Bone marrow (tissue), 2 donors: ENCODE measurements around the gene CRELD2.
"Not testable (repeated sequence)": the region's sequence is repeated elsewhere in the genome, so short reads cannot be mapped to it uniquely, and the experiment has no call there.

ENCODE experiments used
- DNase-seq, 2 donors: peaks; one replicate each; lab custom pipeline; 2025; lab: John Stamatoyannopoulos, UW

CRELD2 gene

GRCh38 chr22:49945042-49945794 is 26.8 kb downstream of the CRELD2 start:
- not testable (repeated sequence) for DNase-seq

- no peak for DNase-seq
Observed at GRCh38 chr22:49946612-49947295, 28.3 kb downstream of the CRELD2 start.

DNA sequence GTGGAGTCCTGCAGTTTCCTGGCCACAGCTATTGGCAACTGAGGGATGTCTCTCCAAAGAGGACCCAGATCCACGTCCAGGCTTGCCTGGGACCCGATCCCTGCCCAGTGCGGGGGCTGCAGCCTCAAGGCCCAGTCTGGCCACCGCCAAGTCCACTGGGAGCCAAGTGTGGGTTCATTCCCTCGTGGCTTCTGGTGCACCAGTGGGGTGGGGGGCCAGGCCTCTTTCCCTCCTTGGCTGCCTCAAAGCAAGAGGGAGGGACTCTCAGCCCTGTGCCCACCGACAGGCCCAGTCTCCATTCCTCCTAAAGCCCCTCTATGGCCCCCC is 28.8 kb downstream of the CRELD2 start:
- DNase-seq = no peak

DNA sequence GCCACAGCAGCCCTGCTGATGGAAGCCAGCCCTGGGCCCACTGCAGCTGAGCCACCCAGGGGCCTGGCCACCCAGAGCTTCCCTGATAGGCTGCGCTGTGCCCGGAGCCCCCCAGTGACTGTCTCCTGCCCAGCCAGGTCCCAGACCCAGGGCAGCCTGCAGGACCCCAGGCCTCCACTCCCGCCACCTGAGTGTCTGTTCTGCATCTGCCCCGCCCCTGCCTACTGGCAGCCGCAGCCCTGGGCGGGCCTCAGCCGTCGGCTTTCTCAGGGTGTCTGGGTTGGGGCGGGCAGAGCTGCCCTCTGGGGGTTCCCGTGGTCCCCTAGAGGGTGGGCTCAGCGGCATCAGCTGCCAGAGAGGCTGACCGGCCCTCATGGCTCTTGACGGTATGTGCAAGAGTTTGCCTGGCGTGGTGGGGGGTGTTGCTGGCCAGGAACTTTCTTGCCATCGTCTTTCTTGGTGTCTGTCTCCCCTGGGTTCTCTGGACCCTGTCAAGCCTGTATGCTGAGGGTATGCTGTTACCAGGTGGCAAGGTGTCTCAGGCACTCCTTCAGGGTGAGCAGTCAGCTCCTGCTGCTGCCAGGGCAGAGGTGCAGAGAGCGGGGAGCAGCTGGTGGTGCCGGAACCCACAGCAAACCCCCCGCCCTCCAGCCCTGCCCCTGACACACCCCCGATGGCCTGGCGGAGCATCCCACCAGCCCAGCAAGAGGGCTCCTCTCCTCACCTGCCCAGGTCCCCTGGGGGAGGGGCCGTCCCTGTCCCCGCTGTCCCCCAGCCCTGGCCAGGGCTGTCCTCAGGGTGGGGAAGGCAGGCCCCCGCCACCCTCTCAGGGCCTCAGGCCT is 29.9 kb downstream of the CRELD2 start:
- DNase-seq = no peak

DNA sequence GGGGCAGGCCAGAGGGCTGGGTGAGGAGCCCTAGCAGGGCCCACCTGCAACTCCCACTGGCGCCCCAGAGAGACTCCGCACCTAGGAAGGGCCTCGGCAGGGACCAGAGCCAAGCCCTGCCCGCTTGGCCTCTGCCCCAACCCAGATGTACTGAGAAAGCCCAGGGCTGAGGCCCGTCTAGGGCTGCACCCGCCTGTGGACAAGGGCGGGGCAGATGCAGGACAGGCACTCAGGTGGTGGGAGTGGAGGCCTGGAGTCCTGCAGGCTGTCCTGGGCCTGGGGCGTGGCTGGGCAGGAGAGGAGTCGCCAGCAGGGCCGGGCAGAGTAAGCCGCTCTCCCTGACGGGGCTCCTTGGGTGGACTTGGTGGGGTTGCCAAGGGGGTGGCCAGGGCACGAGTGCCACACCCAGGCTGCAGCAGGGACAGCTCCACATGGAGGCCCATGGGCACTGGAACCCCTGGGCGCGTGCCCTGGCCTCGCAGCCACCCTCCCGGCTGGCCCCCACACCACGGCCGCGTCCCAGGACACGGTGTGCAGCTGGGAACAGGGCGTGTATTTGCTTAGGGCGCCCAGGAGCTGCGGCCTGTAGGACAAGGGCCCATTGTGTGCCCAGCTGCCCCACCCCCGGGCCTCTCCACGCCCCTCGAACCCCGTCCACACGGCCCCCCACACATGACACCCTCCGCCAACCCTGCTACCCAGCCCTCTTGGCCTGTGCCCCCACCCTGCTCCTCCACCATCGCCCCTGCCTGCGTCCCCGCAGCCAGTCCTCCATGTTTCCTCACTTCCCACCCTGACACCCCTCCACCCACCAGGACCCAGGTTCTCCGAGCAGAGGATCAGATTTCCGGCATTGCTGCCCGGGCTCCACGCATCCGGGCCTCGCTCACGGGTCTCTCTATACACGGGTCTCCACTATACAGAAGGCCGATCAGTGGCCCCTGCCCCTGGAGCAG is 30.8 kb downstream of the CRELD2 start:
- DNase-seq = no peak

GRCh38 chr22:49949914-49950292 is 31.5 kb downstream of the CRELD2 start:
- no peak for DNase-seq

DNA sequence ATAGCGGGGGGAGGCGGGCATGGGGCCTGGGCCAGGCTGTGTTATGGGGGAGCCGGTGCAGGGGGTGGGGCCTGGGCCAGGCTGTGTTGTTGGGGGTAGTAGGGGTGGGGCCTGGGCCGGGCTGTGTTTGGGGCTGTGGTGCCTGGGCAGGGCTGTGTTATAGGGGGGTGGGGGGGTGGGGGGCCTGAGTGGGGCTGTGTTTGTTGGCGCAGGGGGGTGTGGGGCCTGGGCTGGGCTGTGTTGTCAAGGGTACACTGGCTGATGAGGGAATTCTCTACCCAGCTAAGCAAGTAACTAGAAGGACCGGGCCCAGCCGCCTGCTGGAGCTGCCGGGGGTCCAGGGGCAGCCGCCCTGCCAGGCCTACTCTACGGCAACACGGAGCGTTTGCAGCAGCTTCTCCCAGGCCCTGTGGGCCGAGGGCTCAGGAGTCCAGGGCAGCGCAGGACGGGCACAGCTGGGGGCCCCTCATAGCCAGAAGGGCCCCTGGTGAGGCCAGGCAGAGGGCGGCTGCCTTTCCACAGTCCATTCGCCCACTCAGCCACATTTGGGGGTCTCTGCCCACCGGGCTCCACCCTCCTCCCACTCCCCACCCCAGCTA is 32.1 kb downstream of the CRELD2 start:
- DNase-seq = no peak

GRCh38 chr22:49951000-49951677 is 32.7 kb downstream of the CRELD2 start:
- DNase-seq = no peak

DNA sequence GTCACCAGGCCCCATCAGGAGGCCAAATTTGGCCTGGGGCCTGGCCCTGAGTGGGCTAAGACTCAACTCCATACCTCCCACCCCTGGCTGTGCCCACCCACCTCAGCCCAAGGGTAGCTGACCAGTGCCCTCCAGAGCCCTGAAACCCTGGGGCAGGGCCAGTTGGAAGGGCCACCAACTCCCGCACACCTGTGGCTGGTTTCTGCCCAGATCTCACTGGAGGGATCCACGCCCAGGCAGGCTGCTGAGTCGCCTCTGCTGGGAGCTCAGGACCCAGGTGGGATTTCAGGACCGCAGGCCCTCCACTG is 33.2 kb downstream of the CRELD2 start:
- DNase-seq = no peak

DNA sequence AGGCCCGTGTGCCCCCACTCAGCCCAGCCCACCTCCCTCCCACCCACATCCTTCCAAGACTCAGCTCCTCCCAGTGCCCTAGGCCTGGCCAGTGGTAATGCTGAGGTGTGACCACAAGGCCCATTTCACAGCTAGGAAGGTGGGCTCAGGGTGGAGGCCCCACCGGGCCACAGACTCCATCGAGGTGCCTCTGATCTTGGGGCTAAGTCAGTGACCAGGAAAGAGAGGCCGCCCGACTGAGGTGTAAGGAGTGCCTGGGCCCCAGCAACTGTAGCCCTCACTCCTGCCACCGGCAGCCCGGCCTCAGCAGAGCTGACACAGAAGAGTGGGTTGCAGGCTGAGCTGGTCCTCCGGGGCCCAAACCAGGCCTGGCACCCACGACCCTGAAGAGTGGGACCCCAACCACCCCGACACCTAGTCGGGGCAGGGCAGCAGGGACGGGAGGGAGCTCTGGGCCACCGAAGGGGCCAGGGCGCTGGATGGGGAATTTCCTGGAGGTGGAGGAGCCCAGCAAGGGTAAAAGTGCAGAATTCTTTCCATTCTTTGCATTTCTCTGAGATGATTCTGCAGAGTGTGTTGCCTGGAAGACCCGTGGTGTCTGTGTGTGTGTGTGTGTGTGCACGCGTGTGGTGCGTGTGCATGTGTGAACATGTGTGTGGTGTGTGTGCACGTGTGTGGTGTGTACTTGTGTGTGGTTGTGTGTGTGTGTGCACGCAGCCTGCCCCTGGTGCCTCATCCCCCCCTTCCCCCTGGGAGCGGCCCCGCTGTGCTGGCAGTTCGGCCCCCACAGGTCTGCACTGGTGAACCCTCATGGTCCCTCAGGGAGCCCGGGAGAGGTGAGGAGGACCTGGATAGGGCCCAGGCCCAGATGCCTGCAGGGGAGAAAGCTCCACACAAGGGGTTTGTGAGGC is 33.8 kb downstream of the CRELD2 start:
- no peak for DNase-seq

GRCh38 chr22:49953027-49953679 is 34.7 kb downstream of the CRELD2 start:
- DNase-seq = no peak

GRCh38 chr22:49953680-49954344 is 35.4 kb downstream of the CRELD2 start:
- DNase-seq = no peak

DNA sequence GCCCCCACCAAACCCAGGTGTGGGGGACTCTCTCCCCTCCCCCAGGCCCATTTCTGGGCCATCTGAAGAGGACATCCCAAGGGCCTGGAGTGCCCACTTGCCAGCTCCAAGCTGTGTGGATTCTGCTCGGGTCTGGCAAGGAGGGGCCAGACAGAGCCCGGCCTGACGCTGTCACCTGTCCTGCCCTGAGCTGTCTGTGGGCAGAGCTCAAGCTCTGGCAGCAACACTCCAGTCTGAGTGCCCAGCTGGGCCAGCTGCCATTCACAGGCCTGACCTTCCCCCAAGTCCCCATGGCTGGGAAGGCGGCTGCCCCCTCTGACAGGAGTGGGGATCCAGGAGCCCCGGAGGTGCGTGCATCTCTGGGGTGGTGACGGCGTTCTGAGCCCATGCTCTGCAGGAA is 35.9 kb downstream of the CRELD2 start:
- DNase-seq = no peak

DNA sequence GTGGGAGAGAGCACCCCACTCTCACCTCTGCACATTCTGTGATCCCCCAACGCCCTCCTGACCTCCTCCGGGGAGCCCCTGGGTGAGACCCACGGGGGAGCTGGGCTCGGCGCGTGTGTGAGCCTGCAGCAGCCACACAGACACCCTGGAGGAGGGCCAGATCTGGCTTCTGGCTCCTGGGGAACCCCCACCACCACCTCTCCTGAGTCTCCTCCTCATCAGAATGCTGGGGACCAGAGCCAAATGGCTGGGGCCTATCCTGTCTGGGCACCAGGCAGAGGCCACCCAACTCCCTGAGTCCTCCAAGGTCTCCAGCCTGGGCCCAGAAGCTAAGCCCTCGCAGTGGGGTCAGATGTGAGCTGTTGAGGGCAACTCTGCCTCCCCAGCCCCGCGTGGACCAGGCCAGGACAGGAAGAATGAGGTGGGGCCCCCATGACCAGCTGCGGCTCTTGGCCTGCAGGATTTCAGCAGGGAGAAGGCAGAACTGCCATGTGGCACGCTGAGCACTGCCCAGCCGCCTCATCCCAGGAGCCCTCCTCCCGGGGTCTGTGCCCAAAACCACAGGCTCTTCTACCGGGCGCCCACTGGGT is 36.7 kb downstream of the CRELD2 start:
- DNase-seq = no peak

GRCh38 chr22:49955581-49956417 is 37.4 kb downstream of the CRELD2 start:
- no peak for DNase-seq

DNA sequence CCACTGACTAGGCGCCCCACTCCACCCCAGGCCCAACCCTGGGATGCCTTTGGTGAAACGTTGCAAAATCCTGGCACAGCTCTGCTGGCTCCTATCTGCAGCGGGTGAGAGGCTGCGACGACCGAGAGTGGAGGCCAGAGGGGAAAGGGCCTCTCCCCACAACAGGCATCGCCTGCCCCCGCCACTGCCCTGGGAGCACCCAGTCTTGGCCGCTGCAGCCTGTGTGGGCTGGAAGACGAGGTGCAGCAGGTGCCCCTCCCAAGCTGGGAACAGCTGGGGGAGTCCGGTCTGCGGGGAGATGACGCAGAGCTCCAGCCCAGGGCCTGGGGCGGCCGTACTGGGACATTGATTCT is 38.0 kb downstream of the CRELD2 start:
- DNase-seq = no peak
